ENCODE data around the gene AXL.
A peak's percentile ranks its signal among the peaks of the same experiment; 100 is the strongest.
"Not testable (repeated sequence)": the region's sequence is repeated elsewhere in the genome, so short reads cannot be mapped to it uniquely, and the experiment has no call there.

The AXL gene

DNA sequence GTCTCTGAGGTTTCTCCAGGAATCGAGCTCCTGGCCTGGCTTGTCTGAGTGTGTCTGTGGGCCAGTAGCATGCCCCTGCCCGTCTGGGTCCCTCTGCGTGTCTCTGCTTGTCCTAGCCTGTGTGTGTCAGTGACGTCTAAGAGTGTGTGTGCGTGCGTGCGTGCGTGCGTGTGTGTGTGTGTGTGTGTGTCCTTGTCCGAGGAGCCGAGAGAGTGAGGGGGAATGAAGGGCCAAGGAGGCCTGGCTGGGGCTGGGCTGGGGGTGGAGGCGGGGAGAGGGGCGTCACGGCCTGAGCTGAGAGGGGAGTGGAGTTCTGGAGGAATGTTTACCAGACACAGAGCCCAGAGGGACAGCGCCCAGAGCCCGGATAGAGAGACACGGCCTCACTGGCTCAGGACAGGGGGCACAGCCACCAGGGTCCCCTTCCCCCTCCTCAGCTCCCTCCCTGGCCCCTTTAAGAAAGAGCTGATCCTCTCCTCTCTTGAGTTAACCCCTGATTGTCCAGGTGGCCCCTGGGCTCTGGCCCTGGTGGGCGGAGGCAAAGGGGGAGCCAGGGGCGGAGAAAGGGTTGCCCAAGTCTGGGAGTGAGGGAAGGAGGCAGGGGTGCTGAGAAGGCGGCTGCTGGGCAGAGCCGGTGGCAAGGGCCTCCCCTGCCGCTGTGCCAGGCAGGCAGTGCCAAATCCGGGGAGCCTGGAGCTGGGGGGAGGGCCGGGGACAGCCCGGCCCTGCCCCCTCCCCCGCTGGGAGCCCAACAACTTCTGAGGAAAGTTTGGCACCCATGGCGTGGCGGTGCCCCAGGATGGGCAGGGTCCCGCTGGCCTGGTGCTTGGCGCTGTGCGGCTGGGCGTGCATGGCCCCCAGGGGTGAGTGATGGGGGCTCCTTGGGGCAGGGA is at the start of gene AXL:
TSS of gene AXL (plus strand) at position 609 of the 893 bp plus-strand sequence. CDS start at position 779, 170 bp downstream.
- TF ChIP-seq, protein P1, sequence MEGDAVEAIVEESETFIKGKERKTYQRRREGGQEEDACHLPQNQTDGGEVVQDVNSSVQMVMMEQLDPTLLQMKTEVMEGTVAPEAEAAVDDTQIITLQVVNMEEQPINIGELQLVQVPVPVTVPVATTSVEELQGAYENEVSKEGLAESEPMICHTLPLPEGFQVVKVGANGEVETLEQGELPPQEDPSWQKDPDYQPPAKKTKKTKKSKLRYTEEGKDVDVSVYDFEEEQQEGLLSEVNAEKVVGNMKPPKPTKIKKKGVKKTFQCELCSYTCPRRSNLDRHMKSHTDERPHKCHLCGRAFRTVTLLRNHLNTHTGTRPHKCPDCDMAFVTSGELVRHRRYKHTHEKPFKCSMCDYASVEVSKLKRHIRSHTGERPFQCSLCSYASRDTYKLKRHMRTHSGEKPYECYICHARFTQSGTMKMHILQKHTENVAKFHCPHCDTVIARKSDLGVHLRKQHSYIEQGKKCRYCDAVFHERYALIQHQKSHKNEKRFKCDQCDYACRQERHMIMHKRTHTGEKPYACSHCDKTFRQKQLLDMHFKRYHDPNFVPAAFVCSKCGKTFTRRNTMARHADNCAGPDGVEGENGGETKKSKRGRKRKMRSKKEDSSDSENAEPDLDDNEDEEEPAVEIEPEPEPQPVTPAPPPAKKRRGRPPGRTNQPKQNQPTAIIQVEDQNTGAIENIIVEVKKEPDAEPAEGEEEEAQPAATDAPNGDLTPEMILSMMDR (IDR thresholded peaks at IDR 0.05; ENCODE audit: insufficient read depth, low read depth, low read length, missing control alignments) = no peak

DNA sequence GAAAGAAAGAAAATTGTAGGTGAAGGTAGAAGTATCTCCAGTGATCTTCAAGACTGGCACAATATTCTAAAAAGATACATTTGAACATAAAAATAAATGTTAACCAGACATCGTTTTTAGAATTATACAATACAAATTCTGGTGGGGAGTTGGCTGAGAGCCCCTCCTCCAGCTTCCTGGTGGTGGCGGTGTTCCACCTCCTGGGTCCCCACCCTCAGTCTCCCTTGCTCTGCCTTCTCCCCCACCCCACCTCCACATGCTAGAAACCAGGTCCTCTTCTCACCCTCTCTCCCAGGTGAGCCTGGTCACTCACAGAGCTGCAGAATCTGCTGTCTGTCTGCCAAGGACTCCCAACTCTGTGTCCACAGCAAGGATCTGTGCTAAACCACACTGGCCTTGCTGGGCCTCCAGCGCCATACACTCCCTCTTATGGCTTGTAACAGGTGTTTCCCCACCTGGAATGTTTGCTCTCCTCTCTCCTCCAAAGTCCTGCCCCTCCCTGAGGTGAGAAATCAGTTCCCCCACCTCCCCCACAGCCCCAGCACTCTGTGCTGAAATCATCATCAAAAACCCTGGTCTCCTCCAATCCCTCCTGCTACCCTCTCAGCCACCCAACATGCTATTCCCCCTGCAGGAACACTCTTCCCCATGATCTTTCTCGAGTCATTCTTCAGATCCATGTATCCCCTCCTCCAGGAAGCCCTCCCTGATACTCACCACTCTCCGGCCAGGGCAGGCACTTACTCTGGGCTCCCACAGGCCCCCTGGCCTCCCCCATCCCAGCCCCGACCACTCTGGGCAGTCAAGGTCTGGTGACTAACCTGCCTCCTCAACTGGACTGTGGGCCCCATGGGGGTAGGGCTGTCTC is 46.5 kb upstream of the AXL start:
- DNase-seq (ENCODE audit: low read depth) = no peak
- TF ChIP-seq, protein P1 (IDR thresholded peaks at IDR 0.05; ENCODE audit: insufficient read depth, low read depth, low read length, missing control alignments) = no peak
- H3K4me3 ChIP-seq (ENCODE audit: low read length) = no peak overlapping the region

More for the DNA sequence above, at the start of gene AXL:
- peak; percentile 98 for DNase-seq (ENCODE audit: low read depth)
- peak within 1 kb of the TSS; percentile 65 for H3K4me3 ChIP-seq (ENCODE audit: low read length)

DNA sequence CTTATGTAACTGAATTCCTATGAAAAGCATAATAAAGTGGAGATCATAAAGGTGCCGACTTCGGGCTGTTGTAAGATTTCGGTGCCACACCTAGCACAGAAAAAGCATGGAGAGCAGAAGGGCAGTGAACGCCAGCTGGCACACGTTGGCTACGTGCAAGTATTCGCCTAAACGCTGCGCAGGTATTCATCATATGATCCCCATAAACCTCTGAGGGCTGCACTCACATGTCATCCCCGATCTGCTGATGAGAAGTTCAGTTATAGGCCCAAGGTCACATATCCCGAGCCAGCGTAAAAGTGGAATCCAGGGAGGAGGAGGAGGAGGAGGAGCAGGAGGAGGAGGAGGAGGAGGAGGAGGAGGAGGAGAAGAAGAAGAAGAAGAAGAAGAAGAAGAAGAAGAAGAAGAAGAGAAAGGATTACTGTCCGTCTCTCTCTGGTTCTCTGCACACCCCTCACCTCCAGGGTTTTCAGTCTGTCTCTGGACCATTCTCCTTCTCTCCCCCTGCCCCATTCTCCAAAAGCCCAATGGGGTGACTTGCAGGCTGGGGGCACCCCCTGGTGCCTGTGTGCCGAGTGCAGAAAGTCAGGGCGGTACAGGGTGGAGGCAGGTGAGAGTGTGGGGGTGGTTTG is 44.6 kb upstream of the AXL start:
- no peak for DNase-seq (ENCODE audit: low read depth)
- no peak overlapping the region for H3K4me3 ChIP-seq (ENCODE audit: low read length)
- TF ChIP-seq, protein P1 (IDR thresholded peaks at IDR 0.05; ENCODE audit: insufficient read depth, low read depth, low read length, missing control alignments) = no peak

DNA sequence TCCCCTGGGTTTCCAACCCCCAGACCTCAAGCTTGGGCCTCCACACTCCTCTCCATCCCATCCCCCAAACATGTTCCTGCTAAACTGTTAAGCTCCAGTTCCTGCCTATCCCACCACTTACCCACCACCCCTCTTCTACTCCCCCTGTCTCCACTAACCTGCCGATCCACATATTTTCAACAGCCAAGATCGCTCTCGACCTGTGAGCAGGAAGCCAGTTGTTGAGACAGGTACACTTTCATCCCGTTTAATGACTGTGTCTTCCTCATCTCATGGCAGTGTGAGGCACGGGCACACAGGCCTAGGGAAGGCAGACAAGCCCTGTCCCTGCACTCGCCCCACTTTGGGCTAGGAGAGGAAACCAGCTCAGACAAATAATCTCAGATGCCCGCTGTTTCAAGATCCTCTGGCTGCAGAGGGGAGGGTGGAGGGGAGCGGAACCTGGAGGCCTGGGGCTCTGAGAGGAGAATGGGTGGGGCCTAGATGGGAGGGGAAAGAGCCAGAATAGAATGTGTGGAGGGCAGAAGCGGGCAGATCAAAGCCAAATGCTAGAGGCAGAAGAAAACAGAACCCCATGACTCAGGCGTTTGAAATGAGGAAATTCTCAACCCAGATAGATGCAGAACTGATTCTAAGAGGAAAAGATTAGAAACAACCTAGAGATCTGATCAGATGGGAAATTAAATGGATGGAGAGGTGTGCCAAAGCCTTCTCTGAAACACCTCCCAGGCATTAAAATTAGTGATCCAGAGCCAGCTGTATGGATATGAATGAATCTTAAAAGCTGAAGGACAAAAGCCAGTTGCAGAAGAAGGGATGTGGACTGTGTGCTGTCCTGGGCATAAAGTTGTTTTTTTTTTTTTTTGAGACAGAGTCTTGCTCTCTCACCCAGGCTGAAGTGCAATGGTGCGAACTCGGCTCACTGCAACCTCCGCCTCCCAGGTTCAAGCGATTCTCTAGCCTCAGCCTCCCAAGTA is 42.9 kb upstream of the AXL start:
- DNase-seq (ENCODE audit: low read depth) = peak; percentile 90
- H3K4me3 ChIP-seq (ENCODE audit: low read length) = peak overlapping the region; percentile 13

DNA sequence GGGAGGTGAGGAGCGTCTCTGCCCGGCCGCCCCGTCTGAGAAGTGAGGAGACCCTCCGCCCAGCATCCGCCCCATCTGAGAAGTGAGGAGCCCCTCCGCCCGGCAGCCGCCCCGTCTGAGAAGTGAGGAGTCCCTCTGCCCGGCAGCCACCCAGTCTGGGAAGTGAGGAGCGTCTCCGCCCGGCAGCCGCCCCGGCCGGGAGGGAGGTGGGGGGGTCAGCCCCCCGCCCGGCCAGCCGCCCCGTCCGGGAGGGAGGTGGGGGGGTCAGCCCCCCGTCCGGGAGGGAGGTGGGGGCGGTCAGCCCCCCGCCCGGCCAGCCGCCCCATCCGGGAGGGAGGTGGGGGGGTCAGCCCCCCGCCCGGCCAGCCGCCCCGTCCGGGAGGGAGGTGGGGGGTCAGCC is 38.9 kb upstream of the AXL start:
- H3K4me3 ChIP-seq (ENCODE audit: low read length); DNase-seq (ENCODE audit: low read depth): not testable (repeated sequence)

More for the DNA sequence above, 42.9 kb upstream of the AXL start:
- TF ChIP-seq, protein P1 (IDR thresholded peaks at IDR 0.05; ENCODE audit: insufficient read depth, low read depth, low read length, missing control alignments) = no peak

DNA sequence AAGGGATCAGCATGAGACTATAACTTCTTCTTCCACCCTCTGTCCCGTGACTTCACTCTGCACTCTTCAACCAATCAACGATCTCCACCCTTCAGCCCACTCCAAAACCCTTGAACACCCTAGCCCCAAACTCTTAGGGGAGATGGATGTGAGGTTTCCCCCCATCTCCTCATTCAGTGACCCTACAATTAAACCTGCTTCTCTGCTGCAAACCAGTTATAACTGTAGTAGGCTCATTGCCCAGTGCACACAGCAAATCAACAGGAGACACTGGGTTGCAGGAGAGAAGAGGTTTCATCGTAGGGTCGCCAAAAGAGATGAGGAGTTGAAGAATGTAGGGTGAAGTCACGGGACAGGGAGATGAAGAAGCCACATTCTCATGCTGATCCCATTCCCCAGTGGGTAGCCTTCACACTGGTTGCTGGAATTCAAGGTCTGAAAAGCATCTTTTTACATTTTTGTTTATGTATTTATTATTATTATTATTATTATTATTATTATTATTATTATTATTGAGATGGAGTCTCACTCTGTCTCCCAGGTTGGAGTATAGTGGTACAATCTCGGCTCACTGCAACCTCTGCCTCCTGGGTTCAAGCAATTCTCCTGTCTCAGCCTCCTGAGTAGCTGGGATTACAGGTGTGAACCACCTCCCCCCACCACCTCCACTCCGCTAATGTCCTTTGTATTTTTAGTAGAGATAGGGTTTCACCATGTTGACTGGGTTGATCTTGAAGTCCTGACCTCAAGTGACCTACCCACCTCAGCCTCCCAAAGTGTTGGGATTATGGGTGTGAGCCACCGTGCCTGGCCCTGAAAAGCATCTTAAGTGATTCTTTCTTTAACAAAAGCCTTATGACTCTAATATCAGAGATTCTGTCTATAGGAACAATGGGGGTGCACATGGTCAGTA is 31.8 kb upstream of the AXL start:
- DNase-seq (ENCODE audit: low read depth) = no peak
- TF ChIP-seq, protein P1 (IDR thresholded peaks at IDR 0.05; ENCODE audit: insufficient read depth, low read depth, low read length, missing control alignments) = no peak
- H3K4me3 ChIP-seq (ENCODE audit: low read length) = no peak overlapping the region
